Kasumi-1 (cell line): ENCODE measurements around the gene MRPL22.
"Not testable (repeated sequence)": the region's sequence is repeated elsewhere in the genome, so short reads cannot be mapped to it uniquely, and the experiment has no call there.

ENCODE experiments used
- DNase-seq, 2 experiments: peaks; one replicate each; lab custom pipeline; 2025; lab: John Stamatoyannopoulos, UW

Gene MRPL22

DNA sequence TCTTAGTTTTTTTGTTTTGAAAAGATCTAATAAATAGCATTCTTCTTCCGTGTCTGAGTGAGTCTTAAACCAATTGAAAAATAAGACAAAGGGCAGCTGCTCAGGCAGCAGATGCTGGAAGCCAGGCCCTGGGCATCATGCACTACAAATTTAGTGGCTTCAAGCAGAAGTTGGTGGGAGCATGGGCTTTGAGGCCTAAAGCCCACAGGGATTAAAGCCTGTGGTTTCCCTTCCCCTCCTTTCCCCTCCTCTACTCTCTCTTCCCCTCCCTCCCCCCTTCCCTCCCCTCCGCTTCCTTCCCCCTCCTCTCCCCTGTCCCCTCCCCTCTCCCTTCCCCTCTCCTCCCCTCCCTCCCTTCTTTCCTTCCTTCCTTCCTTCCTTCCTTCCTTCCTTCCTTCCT, 52.6 kb downstream of the MRPL22 start:
- DNase-seq: no peak

DNA sequence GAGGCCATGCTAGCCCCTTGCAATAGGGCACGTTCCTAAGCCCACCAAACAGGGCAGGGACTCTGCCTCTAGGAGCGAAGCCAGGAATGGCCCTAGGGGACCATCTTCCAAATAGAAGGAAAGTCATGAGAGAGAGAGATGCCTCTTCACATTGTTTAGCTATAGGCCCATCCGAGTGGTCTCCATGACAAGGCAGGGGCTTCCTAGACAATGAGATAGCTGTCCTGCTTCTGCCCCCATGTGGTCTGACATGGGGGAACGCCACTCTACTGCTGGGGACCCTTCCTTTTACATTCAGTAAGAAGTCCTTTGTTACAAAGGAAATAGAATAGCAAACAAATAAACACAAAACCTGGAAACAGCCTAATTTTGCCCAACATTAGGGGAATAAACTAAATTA, 54.8 kb downstream of the MRPL22 start:
- peak in 1 of 2 experiments; percentile 4 for DNase-seq

DNA sequence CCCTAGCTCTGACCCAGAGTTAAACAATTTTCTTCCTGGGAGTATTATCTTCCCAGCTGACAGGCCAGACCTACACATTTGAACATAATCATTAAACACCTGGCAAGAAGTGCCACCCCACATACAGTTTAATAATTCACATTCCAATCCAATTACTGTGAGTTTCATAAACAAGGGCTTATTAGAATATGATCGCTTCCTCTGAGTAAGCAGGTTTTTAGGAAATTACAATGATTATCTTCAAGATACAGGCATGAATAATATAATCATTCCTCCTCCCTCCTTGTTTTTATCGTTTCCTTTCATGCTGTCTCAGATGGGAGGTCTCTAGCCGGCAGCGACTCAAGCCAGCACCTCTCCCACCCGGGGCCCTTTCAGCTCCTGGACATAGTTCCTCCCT, 56.9 kb downstream of the MRPL22 start:
- no peak for DNase-seq

DNA sequence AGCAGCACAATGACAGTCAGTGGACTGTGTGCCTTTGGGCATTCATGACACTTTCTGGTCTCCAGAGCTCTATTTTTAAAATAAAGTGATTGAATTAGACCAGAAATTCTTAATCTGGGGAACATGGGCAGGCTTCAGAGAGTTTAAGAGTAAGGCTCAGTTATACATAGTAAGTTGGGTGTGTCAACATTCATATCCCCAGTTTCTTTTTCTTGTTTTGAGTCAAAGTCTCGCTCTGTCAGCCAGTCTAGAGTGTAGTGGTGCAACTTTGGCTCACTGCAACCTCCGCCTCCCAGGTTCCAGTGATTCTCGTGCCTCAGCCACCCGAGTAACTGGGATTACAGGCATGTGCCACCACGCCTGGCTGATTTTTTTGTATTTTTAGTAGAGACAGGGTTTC, 59.0 kb downstream of the MRPL22 start:
- no peak for DNase-seq

DNA sequence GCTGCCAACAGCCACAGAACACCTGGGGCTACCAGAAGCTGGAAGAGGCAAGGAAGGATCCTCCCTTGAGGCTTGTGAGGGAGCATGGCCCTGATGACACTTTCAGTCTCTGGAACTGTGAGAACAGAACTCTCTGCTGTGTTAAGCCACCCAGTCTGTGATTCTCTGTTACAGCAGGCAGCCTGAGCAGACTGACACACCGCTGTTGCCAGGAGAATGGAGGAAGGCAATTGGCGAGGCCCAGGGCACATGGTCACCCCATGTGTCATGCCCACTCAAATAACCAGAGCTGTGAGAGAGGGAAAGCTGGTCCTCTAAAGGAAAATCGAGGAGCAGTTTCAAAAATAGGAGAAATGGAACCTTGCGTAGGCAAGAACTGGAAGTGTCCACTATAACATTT, 60.6 kb downstream of the MRPL22 start:
- no peak for DNase-seq

DNA sequence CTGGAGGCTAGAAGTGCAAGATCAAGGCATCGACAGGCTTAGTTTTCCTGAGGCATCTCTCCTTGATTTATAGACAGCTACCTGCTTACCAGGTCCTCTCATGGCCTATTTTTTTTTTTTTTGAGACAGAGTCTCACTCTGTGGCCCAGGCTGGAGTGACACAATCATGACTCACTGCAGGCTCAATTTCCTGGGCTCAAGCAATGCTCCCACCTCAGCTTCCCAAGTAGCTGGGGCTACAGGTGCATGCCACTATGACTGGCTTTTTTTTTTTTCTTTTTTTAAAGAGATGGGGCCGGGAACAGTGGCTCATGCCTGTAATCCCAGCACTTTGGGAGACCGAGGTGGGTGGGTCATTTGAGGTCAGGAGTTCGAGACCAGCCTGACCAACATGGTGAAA, 61.8 kb downstream of the MRPL22 start:
- not testable (repeated sequence) for DNase-seq

DNA sequence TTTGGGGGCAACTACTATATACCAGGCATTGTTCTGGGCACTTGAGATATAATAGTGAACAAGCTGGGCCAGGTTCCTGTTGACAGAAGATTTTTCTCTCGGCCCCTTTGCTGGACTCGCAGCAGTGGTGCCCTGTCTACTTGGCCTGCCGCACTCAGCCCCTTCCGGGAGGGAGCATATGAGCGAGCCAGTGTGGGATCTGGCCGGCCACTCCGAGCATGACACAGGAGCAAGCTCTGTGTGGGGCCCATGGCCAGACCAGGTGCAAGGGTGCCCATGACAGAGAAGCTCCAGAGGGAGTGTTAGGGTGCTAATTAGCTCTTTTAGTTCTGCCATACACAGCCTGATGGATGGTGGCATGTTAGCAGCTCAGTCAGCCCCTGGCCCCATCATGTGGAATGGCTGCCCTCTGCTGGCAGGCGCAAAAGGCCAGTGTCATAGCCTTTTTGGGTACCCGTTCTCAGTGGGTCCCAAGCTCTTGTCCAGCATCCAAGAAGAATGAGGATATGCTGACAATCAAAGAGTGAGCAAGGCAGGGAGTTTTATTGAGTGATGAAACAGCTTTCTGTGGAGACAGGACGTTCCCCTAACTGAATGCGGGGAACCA, 63.4 kb downstream of the MRPL22 start:
- peak in 1 of 2 experiments; percentile 2 for DNase-seq

DNA sequence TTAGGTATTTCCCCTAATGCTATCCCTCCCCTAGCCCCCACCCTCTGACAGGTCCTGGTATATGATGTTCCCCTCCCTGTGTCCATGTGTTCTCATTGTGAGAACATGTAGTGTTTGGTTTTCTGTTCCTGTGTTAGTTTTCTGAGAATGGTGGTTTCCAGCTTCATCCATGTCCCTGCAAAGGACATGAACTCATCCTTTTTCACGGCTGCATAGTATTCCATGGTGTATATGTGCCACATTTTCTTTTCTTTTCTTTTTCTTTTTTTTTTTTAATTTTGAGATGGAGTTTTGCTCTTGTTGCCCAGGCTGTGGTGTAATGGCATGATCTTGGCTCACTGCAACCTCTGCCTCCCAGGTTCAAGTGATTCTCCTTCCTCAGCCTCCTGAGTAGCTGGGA, 65.4 kb downstream of the MRPL22 start:
- not testable (repeated sequence) for DNase-seq

DNA sequence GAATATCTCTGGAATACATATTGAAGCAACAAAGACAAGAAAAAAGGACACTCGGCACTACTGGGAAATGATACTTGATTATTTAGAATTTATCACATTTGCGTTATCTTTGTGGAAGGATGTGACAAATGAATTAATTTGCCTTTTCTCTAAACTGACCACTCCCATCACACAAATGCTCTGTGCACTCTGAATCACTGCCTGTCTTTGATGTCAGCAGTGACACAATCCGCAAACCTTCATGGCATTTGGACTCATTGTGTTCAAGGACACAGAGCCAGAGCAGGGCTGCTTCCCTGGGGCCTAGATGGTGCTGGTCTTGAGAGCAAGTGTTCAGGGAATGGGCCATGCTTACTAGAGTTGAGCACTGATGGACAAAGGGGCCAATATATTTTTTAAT, 67.8 kb downstream of the MRPL22 start:
- no peak for DNase-seq

DNA sequence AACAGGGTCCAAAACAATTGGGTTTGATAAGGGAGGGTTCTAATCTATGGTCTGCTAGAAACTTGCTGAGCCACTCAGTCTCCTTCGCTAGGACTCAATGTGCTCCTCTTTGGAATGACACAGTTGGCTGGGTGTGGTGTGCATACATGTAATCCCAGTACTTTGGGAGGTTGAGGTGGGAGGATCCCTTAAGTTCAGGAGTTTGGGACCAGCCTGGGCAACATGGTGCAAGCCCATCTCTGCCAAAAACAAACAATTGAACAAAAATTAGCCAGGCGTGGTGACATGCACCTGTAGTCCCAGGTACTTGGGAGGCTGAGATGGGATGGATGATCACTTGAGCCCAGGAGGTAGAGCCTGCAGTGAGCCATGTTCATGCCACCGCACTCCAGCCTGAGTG, 70.0 kb downstream of the MRPL22 start:
- DNase-seq: no peak

DNA sequence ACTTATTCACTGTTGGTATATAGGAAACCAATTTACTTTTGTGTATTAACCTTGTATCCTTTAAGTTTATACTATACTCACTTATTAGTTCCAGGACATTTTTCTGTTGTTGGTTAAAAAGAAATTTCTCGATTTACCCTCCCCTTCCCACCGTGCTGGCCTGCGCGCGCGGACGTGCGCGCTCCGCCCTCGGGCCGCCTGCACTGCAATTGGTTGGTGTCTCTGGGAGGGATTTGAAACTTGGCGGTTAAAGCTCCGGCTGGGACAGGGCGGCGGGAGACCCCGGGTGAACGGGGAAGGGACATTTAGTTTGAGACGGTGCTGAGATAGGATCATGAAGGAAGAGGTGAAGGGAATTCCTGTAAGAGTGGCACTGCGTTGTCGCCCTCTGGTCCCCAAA, 72.7 kb downstream of the MRPL22 start, which contains the start of gene KIF4B:
TSS of gene KIF4B (plus strand) at position 230 of the 400 bp plus-strand sequence. CDS start at position 335, 105 bp downstream.
- DNase-seq: no peak

DNA sequence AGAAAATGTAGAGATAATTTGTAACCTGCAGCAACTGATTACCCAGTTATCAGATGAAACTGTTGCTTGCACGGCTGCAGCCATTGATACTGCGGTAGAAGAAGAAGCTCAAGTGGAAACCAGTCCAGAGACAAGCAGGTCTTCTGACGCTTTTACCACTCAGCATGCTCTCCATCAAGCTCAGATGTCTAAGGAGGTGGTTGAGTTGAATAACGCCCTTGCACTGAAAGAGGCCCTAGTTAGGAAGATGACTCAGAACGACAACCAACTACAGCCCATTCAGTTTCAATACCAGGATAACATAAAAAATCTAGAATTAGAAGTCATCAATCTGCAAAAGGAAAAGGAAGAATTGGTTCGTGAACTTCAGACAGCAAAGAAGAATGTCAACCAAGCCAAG, 74.4 kb downstream of the MRPL22 start:
- no peak for DNase-seq

DNA sequence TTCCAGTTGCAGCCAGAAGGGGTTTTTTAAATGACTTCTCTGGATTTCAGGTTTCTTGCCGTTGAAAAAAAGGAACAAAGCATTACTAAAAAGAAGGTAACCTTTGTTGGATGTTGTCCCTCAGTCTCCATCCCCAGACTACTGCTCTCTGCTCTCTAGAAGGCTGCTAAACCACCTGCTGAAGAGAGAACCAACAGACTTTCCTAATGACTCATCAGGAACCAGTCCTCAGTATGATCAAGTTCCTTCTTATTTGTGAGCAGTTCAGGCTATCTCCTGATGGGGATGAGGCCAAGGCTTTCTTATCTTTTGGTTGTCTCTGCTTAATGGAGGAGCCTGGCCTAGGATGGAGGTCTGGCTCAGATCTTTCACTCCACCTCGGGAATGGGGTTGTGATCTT, 76.7 kb downstream of the MRPL22 start:
- DNase-seq: no peak
